Esophagus squamous epithelium (tissue), 4 donors: ENCODE measurements around the gene ZNF275.

Source experiments
- CTCF ChIP-seq, 6 experiments: fragments of 450-650 bp in 4 of 6; fragments of 200-600 bp in 2 of 6; sonication (generic) in 2 of 6; IDR thresholded peaks; one replicate each; pipeline ENCODE4 v1.5.1; 2016 to 2019; ENCODE audit warnings: antibody characterized with exemption in 6 of 6, mild to moderate bottlenecking in 4 of 6, moderate library complexity in 4 of 6
- POLR2A ChIP-seq, 4 donors: fragments of 450-650 bp; IDR thresholded peaks; one replicate each; pipeline ENCODE4 v1.6.1; 2017; ENCODE audit warnings: antibody characterized with exemption in 4 of 4, mild to moderate bottlenecking in 4 of 4, moderate library complexity in 3 of 4

- TF ChIP-seq CTCF (IDR thresholded peaks at IDR 0.05) (no peak), POLR2A (IDR thresholded peaks at IDR 0.05) (no peak)
These were observed 3.0 kb downstream of the ZNF275 start for GRCh38 chrX:153336988-153337387.
